ENCODE data around the gene ME3.

DNA sequence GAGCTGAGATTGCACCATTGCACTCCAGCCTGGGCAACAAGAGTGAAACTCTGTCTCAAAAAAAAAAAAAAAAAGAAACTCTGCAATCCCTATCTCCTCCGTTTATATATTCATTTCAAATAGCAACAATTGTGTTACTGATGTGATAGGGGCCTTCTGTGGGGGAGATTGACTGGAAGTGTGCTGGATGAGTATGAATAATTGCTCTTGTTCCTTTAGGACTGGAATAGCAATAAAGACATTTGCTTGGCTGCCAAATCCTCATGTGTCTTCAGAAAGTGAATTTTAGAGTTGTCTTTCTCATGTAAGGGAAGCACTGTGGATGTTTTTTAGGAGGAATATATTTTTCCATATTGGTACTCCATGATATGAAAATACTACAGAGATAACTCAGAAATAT, 21.1 kb upstream of the ME3 start:
- TF ChIP-seq EP300 (IDR thresholded peaks at IDR 0.05) = no peak
- no peak for TF ChIP-seq CTCF (IDR thresholded peaks at IDR 0.05)
- no peak for TF ChIP-seq POLR2A (IDR thresholded peaks at IDR 0.05)
